A673 (cell line): ENCODE data around the gene EGLN3.

Experiments
- EZH2 ChIP-seq: fragments of 200-600 bp; sonication (generic); IDR thresholded peaks from 2 replicates; pipeline ENCODE4 v1.6.1; 2017; ENCODE audit warnings: borderline replicate concordance, low read depth, mild to moderate bottlenecking, mixed read lengths, antibody characterized with exemption, low read length; ENCODE audit not compliant: poor library complexity, severe bottlenecking
- TF ChIP-seq, protein P1 (sequence below): fragments of 300-800, 200-600 bp; sonication (generic); conservative IDR thresholded peaks from 2 replicates; pipeline ENCODE4 v1.5.1; 2017; ENCODE audit warnings: low read depth, mild to moderate bottlenecking, antibody characterized with exemption, low read length, moderate library complexity, mixed read lengths

DNA sequence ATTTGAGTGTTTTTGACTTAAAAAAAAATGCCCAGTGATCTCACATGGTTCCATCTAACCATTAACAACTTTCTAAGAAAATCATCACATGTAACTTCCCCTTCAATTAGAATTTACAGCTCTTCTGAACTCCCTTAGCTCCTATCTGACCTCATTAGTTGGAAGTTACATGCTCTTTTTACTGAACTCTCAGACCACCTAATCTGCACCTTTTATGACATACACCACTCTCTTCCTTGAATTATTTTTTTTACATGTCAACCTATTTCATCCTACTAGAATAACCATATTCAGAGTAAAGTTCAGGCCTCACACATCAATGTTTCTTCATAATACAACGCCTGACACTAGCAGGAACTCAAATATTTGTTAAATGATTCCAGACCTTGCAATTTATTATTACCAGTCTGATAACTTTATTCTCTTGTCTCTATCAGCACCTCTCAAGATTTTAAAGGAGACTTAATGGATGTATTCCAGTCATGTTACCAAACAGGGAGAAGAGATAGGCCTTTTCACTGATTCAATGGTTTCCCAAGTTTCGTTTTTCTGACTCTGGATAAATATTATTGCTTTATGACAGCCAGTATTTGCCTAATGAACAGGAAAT lies 21.0 kb downstream of the EGLN3 start:
- TF ChIP-seq, protein P1, sequence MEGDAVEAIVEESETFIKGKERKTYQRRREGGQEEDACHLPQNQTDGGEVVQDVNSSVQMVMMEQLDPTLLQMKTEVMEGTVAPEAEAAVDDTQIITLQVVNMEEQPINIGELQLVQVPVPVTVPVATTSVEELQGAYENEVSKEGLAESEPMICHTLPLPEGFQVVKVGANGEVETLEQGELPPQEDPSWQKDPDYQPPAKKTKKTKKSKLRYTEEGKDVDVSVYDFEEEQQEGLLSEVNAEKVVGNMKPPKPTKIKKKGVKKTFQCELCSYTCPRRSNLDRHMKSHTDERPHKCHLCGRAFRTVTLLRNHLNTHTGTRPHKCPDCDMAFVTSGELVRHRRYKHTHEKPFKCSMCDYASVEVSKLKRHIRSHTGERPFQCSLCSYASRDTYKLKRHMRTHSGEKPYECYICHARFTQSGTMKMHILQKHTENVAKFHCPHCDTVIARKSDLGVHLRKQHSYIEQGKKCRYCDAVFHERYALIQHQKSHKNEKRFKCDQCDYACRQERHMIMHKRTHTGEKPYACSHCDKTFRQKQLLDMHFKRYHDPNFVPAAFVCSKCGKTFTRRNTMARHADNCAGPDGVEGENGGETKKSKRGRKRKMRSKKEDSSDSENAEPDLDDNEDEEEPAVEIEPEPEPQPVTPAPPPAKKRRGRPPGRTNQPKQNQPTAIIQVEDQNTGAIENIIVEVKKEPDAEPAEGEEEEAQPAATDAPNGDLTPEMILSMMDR, result no peak
- TF ChIP-seq EZH2, result no peak
